ENCODE data around the gene CCNT2.
"Not testable (repeated sequence)": the region's sequence is repeated elsewhere in the genome, so short reads cannot be mapped to it uniquely, and the experiment has no call there.

Gene CCNT2

GRCh38 chr2:134976074-134976702 lies 57.6 kb downstream of the CCNT2 start:
- no peak for DNase-seq

GRCh38 chr2:134977104-134977503 lies 58.5 kb downstream of the CCNT2 start:
- not testable (repeated sequence) for DNase-seq

GRCh38 chr2:134979221-134979620 lies 60.6 kb downstream of the CCNT2 start:
- DNase-seq: no peak

GRCh38 chr2:134980639-134981038 lies 62.0 kb downstream of the CCNT2 start:
- DNase-seq: no peak

GRCh38 chr2:134982603-134983002 lies 64.0 kb downstream of the CCNT2 start:
- DNase-seq: no peak

GRCh38 chr2:134985061-134985460 lies 66.4 kb downstream of the CCNT2 start:
- DNase-seq: no peak

GRCh38 chr2:134988994-134989605 lies 70.5 kb downstream of the CCNT2 start:
- no peak for DNase-seq

- DNase-seq: no peak
Observed at GRCh38 chr2:134999521-134999920, 80.9 kb downstream of the CCNT2 start.

- no peak for DNase-seq
Observed at GRCh38 chr2:135002836-135003235, 84.2 kb downstream of the CCNT2 start.

- DNase-seq: peak; percentile 68 to 70
Observed at GRCh38 chr2:135004005-135004746, 85.6 kb downstream of the CCNT2 start.

- no peak for DNase-seq
Observed at GRCh38 chr2:135005753-135006152, 87.1 kb downstream of the CCNT2 start.

Measured in inflammatory macrophage (primary cell).